ENCODE data around the gene MICALL2.

The MICALL2 gene

DNA sequence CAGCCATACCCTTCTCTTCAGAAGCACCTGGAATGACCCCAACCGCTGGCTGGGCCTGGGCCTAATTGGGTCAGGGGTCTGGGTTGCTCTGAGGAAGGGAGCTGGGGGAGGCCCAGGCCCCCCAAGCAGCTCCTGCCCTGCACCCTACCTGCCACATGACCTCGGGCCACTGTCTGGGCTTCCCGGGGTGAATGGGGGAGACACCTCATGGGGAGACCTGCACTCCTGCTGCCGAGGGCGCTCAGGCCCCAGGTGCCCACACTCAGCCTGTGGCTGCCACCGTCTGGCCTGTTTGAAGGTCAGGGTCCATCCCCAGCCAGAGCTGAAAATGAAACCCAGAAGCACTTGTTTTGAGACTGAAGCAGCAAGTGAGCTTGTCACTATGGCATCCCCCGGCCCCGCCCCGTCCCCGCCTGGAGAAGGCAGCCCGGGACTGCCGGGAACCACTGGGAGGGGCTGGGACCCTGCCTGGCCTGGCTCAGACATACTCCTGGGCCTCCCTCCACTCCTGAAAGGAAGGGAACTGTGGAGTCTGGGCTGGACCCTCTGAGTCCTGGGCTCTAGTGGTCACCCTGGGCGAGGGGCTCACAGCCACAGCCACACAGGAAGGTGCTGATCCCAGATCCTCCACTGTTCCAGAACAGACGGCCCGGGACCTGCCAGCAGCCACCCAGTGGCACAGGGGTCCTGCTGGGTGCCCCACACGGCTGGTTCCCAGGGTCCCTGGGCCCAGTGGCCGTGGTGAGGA is 7.4 kb upstream of the MICALL2 start:
- DNase-seq = no peak

DNA sequence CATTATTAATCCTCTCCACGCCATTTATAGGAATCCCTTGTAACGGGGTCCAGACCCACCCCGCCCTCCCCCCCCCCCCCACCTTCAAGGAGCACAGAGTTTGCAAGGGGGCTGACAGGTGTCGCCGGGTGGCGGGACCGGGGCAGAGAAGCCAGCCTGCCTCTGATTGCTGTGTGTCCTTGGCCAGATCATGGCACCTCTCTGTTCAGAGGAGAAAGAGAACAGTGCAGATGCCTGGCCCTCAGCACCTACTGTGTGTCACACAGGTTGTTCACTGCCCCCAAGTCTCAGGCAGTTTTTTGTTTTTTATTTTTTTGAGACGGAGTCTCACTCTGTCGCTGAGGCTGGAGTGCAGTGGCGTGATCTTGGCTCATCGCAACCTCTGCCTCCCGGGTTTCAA is 5.4 kb upstream of the MICALL2 start:
- DNase-seq = no peak

DNA sequence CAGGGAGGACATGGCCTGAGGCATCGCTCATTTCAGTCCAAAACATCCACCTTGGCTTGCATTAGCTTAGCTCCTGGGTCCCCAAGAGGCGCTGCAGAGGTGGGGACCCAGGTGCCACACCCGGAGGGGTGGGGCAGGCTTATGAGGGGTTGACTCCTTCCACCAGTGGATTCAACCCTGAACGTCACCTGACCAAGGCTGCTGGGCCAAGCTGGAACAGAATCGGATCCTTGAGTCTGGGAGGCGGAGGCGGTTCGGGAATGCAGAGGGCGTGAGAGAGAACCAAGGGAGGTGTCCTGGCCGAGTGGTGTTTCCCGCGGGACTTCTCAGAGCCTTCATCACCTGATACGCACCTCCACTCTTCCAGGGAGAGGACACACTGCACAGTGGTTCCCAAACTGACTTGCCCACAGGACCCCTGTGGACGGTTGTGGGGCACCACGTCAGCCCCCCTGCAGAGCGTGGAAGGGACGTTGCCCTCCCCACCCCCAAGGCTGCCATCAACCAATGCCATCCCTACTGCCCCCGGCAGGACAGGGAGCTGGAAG is 4.5 kb upstream of the MICALL2 start:
- no peak for DNase-seq

DNA sequence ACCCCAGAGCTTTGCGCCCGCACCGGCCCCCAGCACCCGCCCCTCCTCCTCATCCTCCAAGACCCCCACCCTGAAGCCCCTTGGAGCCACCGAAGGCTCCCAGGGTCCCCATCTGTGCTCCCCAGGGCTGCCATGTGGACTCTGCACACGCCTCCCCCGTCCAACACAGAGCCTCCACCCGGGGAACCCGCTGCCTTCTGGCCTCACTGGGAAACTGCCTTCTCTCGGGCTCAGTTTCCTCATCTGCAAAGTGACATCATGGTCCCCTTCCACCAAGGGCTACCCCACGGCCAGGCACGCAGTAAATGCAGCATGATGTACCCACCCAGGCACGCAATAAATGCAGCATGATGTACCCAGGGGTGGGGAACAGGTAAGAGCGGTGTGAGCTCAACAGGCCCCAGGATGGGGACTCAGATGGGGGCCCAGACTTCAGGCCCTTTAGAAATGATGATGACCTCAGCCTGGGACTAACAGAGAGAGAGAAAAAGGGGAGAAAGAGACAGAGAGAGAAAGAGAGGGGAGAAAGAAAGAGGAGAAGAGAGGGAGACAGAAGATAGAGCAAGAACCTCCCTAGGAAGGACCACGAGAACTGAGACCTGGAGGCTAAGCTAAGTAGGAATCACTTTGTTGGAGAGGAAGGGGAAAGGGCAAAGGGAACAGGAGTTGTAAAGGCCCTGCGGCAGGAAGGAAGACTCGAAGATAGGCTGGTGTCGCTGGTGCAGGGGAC is 2.5 kb upstream of the MICALL2 start:
- DNase-seq = no peak

DNA sequence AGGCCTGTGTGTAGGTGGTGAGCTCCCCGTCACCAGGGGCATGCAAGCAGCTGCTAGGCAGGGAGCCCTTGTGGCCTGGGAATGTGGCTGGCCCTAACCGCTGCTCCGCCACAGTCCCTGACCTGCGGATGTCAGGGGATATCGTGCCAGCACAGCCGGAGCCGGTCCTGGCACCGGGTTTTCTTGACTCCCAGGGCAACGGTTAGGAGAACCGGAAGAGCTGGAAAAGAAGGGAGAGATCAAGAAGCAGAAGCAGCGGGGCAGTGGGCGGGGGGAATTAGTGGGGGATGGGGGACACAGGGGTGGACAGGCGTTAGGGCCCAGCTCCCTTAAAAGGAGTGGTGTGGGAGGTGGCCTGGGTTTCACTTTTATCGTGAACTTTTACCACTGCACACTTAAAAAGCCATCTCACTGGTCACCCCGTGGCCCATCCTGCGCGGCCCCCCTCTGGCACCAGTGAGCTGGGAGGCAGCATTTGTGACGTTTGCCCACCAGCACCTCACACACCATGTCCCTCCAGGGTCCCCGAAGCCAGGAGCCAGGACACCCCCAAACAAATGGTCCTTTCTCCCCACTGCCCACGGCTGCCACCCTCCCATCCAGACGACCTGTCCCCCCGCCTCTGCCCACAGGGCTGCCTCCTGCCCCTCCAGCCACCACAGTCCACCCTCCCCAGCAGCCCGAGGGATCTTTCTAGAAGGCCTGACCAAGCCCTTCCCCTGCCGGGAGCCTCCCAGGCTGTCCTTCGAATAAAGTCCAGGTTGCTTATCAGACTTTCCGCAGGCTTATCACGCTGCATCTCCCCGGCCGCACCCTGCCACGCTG is 1.8 kb upstream of the MICALL2 start:
- no peak for DNase-seq

DNA sequence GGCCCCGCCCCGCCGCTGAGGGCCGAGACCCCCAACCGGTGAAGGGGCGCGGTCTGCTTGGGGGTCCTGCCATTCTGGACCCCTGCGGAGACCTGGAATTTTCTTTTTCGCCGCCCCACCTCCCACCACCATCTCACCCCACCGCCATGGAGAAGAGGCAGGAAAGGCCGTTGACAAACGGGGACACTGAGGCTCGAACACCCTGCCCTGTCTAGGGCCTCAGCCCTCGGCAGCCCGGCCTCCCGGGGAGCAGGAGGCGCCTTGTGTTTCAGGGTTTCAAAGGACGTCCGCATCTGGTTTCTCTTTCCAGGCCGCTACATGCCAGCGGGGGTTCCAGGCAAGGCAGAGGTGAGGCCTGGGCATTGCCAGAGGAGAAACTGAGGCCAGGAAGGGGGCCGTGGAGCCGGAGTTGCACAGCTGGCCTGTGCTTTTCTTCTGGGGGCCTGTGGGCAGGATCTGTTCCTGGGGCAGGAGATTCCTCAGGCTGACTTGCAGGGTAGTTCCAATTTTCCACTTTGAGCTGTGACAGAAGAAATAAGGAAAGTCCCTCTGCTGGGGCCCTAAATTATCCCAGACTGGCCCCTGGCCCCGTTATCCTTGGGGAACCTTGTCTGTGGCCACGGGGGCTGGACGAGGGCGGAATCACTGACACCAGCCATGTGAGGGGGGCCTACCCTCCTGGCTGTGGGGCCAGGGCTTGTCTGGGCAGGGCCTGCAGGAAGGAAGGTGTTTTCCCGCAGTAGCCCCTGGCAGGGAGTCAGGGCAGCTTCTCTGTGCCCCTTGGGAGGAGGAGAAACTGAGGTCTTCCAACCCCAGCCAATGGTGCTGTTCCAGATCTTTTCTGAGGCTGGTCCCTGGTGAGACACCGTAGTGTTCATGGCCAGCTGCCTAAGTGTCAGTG is 900 bp upstream of the MICALL2 start:
- DNase-seq = no peak

DNA sequence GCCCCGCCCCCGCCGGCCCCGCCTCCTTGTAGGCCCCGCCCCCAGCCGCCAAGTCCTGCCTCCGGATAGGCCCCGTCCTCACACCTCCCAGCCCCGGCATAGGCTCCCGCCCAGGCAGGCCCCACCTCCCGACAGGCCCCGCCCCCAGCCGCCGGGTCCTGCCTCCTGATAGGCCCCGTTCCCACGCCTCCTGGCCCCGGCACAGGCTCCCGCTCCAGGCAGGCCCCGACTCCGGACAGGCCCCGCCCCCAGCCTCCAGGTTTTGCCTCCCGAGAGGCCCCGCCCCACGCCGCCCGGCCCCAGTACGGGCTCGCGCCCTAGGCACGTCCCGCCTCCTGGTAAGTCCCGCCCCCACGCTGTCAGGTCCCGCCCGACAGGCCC is 232 bp upstream of the MICALL2 start:
- peak; percentile 93 to 99 (median 95) for DNase-seq

DNA sequence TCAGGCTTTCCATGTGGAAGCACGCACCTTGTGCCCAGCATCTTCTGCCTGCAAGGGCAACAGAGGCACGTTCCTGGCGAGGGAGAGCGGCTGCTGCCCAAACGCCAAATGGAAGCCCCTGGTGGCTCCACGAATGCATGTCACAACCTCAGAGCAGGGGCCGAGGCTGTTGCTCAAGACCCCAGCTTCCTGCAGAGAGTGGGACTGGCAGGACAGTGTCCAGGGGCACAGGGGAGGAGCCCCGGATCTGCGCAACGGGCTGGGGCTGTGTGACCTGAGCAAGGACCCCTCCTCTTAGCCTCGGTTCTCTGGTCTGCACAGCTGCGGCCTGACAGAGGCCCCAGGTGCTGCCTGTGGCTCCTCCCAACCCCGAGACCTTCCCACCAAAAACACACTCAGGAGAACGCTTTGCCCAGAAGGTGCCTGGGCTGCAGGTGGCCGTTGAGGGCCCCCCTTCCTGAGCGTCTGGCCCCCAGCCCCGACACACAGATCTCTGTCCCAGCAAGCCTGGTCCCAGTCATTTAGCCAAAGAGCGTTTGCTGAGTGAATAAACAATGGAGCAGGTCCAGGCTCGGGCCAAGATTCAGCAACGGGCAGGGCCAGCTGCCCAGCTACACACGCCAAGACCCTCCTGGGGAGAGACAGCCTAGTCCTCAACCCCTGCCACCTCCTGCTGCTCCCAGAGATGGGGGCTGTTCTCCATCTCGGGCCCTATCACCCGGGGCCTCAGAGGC is 1.2 kb downstream of the MICALL2 start:
- no peak for DNase-seq

DNA sequence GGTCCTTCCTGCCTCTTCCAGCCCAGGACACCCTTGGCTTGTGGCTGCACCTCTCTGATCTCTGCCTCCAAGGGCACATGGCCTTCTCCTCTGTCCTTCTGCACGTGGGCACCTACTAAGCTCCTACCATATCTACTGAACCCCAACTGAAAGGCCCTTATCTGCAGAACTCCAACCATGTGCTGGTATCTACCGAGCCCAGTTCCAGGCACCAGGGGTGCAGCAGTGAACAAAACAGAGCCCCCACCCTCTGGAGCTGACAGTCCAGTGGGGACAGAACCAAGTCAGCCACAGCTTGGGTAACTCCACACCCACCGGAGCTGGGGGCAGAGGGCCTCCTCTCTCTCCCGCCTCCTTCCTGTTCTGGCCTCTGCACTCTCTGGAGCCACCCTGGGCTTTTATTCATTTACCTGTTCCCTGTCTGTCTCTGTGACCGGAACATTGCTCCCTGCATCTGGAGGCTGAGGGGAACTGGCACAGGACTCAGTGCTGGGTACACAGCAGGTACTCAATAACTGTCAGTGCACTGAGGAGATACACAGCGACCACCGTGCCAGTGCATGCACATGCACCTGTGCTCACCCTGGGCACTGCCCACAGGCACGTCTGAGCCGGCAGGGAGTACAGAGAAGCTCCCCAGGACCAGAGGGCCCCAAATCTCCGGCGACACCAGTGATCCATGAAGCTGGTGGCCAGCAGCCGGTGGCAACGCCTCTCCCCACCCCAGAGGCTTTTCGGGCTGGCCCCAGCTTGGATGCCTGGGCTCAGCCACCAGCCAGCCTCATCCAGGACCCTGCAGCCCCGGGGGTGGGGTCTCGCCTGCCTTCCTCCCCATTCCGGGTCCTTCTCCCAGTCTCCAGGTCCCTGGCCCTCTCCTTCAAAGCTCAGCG is 2.0 kb downstream of the MICALL2 start:
- no peak for DNase-seq

DNA sequence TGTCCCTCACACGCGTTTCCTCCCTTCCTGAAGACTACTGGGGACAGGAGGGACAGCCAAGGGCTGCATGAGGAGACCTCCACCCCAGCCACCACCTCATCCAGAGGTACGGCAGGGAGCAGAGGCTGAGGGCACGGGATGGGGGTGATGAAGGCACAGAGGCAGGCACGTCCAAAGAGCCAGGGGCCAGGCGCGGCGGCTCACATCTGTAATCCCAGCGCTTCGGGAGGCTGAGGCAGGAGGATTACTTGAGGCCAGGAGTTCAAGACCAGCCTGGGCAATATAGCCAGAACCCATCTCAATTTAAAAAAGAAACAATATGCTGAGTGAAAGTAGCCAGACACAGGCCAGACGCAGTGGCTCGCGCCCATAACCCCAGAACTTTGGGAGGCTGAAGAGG is 3.3 kb downstream of the MICALL2 start:
- no peak for DNase-seq

DNA sequence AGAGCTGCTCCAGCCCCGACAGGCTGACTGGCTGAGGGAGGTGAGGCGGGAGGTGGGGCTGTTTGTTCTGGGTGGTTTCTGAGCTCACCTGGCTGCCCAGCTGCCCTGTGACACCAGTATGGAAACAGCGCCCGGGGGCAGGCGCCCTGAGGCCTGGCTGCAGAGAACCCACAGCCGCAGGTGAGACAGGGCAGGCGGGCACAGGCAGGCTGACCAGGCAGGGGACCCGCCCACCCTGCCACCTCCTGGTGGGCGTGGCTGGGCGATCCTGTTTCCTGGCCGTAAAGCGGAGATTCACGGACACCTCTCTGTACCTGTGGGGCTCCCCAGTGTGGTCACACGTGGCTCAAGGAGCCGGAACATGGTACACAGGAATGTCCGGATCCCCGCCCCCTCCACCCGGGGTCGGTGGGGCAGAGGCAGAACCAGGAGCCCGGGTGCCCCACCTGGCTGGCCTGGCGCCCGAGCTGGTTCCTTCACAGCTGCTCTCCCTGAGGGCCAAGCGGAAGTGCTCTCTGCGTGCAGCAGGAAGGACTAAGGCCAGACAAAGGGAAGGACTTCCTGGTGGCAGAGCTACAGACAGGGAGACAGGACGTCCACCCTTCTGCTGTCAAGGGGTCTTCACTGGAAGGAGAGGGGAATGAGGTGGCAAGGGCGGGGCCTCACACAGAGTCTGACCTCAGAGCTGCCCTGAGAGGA is 3.9 kb downstream of the MICALL2 start:
- no peak for DNase-seq

DNA sequence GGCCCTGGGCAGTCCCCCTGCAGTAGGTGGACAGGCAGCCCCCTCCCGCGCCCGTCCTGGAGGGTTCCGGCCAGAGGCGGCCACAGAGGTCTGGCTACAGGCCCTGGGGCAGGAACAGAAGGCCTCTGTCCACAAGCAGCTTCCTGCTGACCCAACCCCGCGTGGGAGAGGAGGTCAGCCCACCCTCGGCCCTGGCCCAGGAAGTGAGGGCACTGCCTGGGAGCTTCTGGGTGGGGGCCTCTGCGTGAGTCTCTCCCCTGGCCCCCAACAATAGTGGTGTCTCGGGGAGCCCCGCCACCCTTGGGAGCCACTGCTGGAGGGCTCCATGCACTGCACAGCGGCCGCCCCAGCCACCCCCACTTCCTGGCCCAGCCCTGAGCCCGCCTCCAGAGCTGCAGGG is 4.7 kb downstream of the MICALL2 start:
- DNase-seq = no peak

DNA sequence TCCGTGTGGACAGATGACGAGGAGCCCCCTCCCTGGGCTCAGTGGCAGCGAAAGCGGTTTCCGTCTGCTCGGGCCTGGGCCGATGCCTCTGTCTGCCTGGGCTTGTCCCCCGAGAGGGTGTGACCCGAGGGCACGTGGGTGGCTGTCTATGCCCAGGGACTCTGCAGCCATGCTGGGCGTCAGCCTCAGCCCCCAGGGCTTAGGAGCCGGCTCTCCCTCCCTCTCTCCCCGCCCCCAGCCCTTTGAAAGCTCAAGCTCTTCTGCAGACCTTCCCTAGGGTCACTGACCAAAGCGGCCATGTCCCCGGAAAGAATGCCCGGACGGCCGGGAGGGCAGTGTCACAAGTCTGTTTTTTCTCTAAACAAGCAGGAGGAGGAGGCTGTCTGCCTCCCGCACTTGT is 7.1 kb downstream of the MICALL2 start:
- DNase-seq = no peak

DNA sequence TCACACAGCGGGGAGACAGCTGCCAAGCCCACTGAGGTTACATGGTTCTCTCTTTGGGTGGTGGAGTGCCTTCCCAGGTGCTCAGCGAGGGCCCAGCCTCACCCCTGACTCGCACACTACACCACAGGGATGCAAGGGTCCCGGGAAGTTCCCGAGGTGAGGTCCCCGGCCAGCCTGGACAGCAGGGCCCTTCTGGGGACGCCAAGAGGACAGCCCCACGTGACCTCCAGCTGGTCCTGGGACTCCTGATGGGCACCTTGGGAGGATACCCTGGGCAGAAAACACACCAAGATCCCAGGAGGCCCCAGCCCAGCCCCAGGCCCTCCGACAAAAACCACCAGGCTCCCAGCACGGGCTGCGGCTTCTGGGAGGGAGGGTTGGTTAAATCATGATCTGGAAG is 8.3 kb downstream of the MICALL2 start:
- no peak for DNase-seq

DNA sequence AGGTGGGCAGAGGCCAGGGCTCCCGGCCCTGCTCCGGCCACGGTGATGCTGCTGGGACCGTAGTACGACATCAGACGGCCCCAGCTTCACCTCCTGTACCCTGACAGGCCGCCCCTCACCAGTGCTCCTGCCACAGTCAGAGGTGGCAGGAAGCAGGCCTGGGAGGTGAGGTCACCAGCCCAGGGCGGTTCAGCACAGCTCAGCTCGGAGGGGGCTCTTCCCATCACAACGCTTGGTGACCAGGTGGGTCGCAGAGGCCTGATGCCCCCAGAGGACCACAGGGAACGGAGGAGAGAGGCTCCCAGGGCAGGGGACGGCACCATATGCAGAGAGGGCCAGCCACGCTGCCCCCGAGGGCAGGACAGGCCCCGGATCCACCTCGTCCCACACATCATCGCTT is 8.8 kb downstream of the MICALL2 start:
- no peak for DNase-seq

DNA sequence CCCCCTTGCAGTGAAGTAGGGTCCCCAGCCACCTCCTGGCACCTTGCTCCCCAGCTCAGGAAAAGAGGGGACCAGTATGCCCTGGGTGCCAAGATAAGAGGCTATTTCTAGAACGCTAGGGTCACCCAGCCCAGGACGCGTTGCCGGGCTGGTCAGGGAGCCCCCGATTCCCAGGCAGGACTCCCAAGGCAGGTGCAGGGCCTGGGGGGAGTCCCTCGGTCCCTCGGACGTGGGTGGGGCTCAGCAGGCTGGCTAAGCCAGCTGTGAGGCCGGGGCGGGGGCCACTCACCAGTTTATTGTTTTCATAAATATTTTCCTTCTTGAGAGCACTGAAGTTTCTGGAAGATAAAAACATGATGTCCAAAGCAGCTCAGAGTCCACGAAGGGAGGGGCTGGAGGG is 9.3 kb downstream of the MICALL2 start:
- DNase-seq = no peak

DNA sequence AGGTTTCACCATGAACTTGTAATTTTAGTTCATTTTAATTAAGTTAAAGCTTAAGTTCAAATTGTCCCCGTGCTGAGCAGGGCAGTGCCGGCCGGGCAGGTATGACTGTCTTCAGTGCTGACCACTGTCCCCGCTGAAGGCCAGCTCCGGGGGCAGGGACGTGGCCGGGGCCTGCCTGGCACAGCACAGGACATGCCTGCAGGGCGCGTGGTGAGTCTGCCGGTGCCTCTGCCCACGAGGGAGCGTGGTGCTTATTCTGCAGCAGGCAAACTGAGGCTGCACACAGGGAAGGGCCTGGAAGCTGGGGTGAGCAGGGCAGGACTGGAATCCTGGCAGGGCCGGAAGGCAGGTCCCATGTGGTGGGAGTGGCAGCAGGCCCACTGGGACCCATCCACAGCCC is 9.8 kb downstream of the MICALL2 start:
- no peak for DNase-seq

DNA sequence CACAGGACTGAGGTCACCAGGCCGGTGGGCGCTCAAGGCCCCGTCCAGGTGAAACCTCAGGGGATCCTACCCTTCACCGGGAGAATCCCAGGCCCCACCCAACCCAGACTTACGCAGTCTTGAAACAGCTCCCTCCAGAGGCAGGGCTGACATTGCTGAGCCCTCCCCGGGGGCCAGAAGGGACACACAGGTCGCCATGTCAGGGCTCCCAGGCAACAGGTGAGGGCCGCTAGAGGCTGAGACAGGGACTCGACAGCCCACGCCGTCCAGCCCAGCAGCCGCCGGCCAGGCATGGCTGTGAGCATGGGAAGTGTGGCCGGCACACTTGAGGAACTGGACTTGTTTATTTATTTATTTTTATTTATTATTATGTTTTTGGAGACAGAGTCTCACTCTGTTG is 10.3 kb downstream of the MICALL2 start:
- no peak for DNase-seq

DNA sequence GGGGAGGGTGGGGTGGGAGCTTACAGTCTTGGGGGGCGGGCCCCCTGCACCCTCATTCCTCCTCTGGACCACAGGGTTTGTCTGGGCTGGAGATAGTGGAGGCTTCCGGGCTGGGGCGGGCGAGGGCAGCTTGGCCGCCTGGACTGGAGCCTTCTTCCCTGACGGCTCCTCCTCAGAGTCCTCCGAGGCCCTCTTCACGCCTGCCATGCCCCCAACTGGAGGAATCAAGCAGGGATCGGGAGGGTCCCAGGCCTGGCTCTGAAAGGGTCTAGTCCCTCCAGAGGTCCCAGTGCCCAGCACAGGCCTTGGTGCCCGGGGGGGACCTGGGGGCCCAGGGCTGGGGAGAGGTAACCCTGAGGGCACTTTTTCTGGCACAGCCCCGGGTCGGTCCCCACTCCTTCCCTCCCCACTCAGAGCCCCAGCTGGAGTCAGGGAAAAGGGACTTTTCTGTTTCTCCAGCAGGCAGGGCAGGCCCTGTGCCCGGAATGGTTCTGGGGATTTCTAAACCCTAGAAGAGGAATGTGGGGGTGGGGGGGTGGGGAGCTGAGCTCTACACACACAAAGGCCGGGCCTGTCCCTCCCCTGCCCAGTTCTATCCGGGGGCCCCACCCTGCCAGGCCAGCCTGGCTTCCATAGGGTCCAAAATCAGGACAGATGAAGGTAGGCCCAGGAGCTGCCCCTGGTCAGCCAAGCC is 11.6 kb downstream of the MICALL2 start:
- DNase-seq = no peak

Measured in activated CD4-positive, CD25-positive, alpha-beta regulatory T cell (primary cell).